HepG2 (cell line): ENCODE measurements around the gene DNPEP. TPM values are rescaled to one million over a fixed set of nuclear protein-coding genes. Genes with fewer than 3 reads are reported as not detected.

Experiments used
- CENPX ChIP-seq: sonication (generic); formaldehyde crosslinking; IDR thresholded peaks from 2 replicates; pipeline ENCODE4 v1.9.0; 2021; ENCODE audit warnings: mild to moderate bottlenecking, missing genetic modification reagents, moderate library complexity
- GPN1 ChIP-seq: sonication (generic); formaldehyde crosslinking; IDR thresholded peaks from 2 replicates; pipeline ENCODE4 v1.5.1; 2020; ENCODE audit warnings: missing genetic modification reagents, borderline replicate concordance
- HES4 ChIP-seq: sonication (generic); formaldehyde crosslinking; IDR thresholded peaks from 2 replicates; pipeline ENCODE4 v1.9.0; 2021; ENCODE audit warnings: mild to moderate bottlenecking, missing genetic modification reagents, borderline replicate concordance
- JUNB ChIP-seq: sonication (generic); formaldehyde crosslinking; IDR thresholded peaks from 2 replicates; pipeline ENCODE4 v1.8.0; 2022; ENCODE audit warnings: missing genetic modification reagents, mild to moderate bottlenecking, borderline replicate concordance
- KLF6 ChIP-seq: IDR thresholded peaks from 2 replicates; pipeline ENCODE4 v1.8.0; 2016; ENCODE audit warnings: missing biosample characterization, missing genetic modification reagents
- PBX3 ChIP-seq: sonication (generic); formaldehyde crosslinking; IDR thresholded peaks from 2 replicates; pipeline ENCODE4 v1.8.1; 2023; ENCODE audit warnings: missing genetic modification reagents, inconsistent platforms, borderline replicate concordance
- PITX1 ChIP-seq: sonication (generic); formaldehyde crosslinking; IDR thresholded peaks from 2 replicates; pipeline ENCODE4 v1.5.1; 2020; ENCODE audit warnings: mild to moderate bottlenecking, missing genetic modification reagents
- RORA ChIP-seq: sonication (generic); formaldehyde crosslinking; IDR thresholded peaks from 2 replicates; pipeline ENCODE4 v1.5.0; 2020; ENCODE audit warnings: mild to moderate bottlenecking, missing genetic modification reagents, moderate library complexity
- SNRNP70 ChIP-seq: fragments of 200-400 bp; formaldehyde crosslinking; IDR thresholded peaks from 2 replicates; pipeline ENCODE4 v1.6.1; 2017; ENCODE audit warnings: mild to moderate bottlenecking, low read depth, low read length, moderate library complexity
- SRF ChIP-seq: IDR thresholded peaks from 2 replicates; pipeline ENCODE4 v1.6.1; 2011; ENCODE audit warnings: mild to moderate bottlenecking, low read depth, low read length, moderate library complexity
- TEAD2 ChIP-seq: sonication (generic); formaldehyde crosslinking; IDR thresholded peaks from 2 replicates; pipeline ENCODE4 v1.9.0; 2021; ENCODE audit warnings: missing genetic modification reagents
- ZBTB4 ChIP-seq: sonication (generic); formaldehyde crosslinking; IDR thresholded peaks from 2 replicates; pipeline ENCODE4 v1.4.0; 2020; ENCODE audit warnings: missing genetic modification reagents, mild to moderate bottlenecking, borderline replicate concordance
- ZGPAT ChIP-seq: IDR thresholded peaks from 2 replicates; pipeline ENCODE4 v1.6.1; 2016; ENCODE audit warnings: mild to moderate bottlenecking
- ZNF12 ChIP-seq: sonication (generic); formaldehyde crosslinking; IDR thresholded peaks from 2 replicates; pipeline ENCODE4 v1.5.0; 2020; ENCODE audit warnings: missing genetic modification reagents
- ZNF260 ChIP-seq: sonication (generic); formaldehyde crosslinking; IDR thresholded peaks from 2 replicates; pipeline ENCODE4 v1.4.0; 2020; ENCODE audit warnings: missing genetic modification reagents, low read depth, mild to moderate bottlenecking, borderline replicate concordance
- ZNF543 ChIP-seq: sonication (generic); formaldehyde crosslinking; IDR thresholded peaks from 2 replicates; pipeline ENCODE4 v1.4.0; 2020; ENCODE audit warnings: mild to moderate bottlenecking, missing genetic modification reagents
- ZNF562 ChIP-seq: sonication (generic); formaldehyde crosslinking; IDR thresholded peaks from 2 replicates; pipeline ENCODE4 v1.8.0; 2022; ENCODE audit warnings: missing genetic modification reagents, borderline replicate concordance
- ZNF614 ChIP-seq: IDR thresholded peaks from 2 replicates; pipeline ENCODE4 v1.6.1; 2018; ENCODE audit warnings: missing biosample characterization, missing genetic modification reagents, inconsistent platforms, borderline replicate concordance
- ZNF740 ChIP-seq: sonication (generic); formaldehyde crosslinking; IDR thresholded peaks from 2 replicates; pipeline ENCODE4 v1.4.0; 2020; ENCODE audit warnings: missing genetic modification reagents
- ZNF746 ChIP-seq: sonication (generic); formaldehyde crosslinking; IDR thresholded peaks from 2 replicates; pipeline ENCODE4 v1.8.0; 2022; ENCODE audit warnings: mild to moderate bottlenecking, missing genetic modification reagents
- ZNF850 ChIP-seq: sonication (generic); formaldehyde crosslinking; conservative IDR thresholded peaks from 2 replicates; pipeline ENCODE4 v1.9.0; 2021; ENCODE audit warnings: mild to moderate bottlenecking, missing genetic modification reagents
- polyA plus RNA-seq, 8 experiments: library from polyadenylated mRNA; depleted of rRNA in 3 of 8; stranded (reverse) in 7 of 8; unstranded in 1 of 8; fragments of >200 nt; fragmentation: Illumina TruSeq in 4 of 8; extraction: Trizol in 4 of 8; gene quantifications; 2 replicates each; pipeline versions ENCODE4 v1.2.1 to v1.2.3, GENCODE V29; 2011 to 2016; ENCODE audit warnings: low read depth in 4 of 8, missing spikeins in 1 of 8, mixed read lengths in 1 of 8; ENCODE audit not compliant: insufficient read depth in 1 of 8
- total RNA-seq, 5 experiments: library from RNA; depleted of rRNA; stranded (reverse); fragments of >200 nt; fragmentation: Illumina TruSeq; extraction: Trizol; gene quantifications; 2 replicates each; pipeline ENCODE4 v1.2.3, GENCODE V29; 2016; ENCODE audit warnings: low read depth in 1 of 5

Gene DNPEP
- total and polyA plus RNA-seq, 2 of the 13 experiments (the other 11 are each of a cell fraction or from before 2014, with no cell fraction given) = 104 to 109 TPM

GRCh38 chr2:219388121-219388906 lies 602 bp upstream of the DNPEP start (continued):
- TF ChIP-seq PBX3 (CRISPR knock-in tag) = no peak
- no peak for TF ChIP-seq CENPX (CRISPR knock-in tag)
- TF ChIP-seq ZNF543 (CRISPR knock-in tag) = peak; percentile 75; the same call in 1 of the 2 replicates
- TF ChIP-seq ZNF850 (CRISPR knock-in tag) = no peak
- no peak for TF ChIP-seq ZNF12 (CRISPR knock-in tag)
- TF ChIP-seq ZBTB4 = no peak
- no peak for TF ChIP-seq GPN1 (CRISPR knock-in tag)
- TF ChIP-seq ZNF746 (CRISPR knock-in tag) = peak; percentile 42; the same call in 1 of the 2 replicates
- 0 out of 2 replicates have a peak, but pooled peaks have one; percentile 11 for TF ChIP-seq ZNF614
- TF ChIP-seq HES4 (CRISPR knock-in tag) = no peak
- TF ChIP-seq TEAD2 (CRISPR knock-in tag) = no peak
- no peak; the same call in 1 of the 2 replicates for TF ChIP-seq PITX1 (CRISPR knock-in tag)
- no peak for TF ChIP-seq JUNB (CRISPR knock-in tag)
- TF ChIP-seq SRF = no peak
- no peak for TF ChIP-seq ZGPAT (CRISPR knock-in tag)
- TF ChIP-seq ZNF260 (CRISPR knock-in tag) = no peak
- TF ChIP-seq ZNF562 (CRISPR knock-in tag) = no peak
- peak; percentile 81; the same call in 1 of the 2 replicates for TF ChIP-seq ZNF740 (CRISPR knock-in tag)
- TF ChIP-seq RORA (CRISPR knock-in tag) = no peak
- no peak for TF ChIP-seq SNRNP70
- peak; percentile 78; the same call in 1 of the 2 replicates for TF ChIP-seq KLF6
